ENCODE results near the gene JAKMIP3. TPM values are rescaled to one million over a fixed set of nuclear protein-coding genes. Genes with fewer than 3 reads are reported as not detected.

JAKMIP3 gene
- total and polyA plus RNA-seq, 10 of the 15 experiments (the other 5 are each of a cell fraction or from before 2014, with no cell fraction given) = 0.01 TPM; not detected in 7

DNA sequence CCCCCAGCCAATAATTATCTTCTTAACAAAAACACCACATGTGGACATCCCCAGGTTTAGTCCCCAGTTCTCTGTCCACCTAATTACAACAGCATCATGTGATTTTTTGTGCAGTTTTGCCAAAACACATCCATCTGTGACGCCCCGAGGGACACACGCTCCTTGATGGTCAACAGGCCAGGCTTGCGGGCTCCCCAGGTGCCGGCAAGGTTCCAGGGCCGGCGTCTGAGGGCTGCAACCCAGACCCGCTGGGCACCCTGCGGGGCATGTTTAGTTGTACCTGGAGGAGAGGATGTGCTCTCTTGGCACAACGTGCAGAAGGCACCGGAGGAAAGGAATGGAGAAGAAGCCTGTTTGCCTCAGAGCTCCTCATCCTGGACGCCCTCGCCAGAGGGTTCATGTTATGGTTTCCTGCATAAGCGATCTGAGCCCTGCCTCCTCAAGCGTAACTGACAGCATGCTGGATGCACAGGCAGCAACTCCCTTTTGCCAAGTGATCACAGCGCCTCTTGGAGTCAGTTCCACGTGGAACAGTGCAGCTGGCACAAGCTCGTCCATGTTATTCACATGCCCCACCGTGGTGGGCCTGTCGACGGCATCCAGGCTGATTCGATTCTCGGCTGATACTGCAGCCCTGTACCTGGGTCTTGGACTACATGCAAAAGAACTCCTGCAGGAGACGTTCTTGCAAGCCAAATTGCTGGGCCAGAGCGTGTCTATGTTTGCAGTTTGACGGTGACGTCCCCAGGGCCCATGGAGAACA, 41.6 kb downstream of the JAKMIP3 start:
- H4K20me1 ChIP-seq (ENCODE audit: control insufficient read depth, insufficient read depth) = no peaks in the 10 kb centered on the region
- RAD21 ChIA-PET (ENCODE audit: unreplicated experiment) = no interaction called here
- no peak for ATAC-seq

More for the DNA sequence above, 41.6 kb downstream of the JAKMIP3 start:
- Histone ChIP-seq H3K4me3 (no peak overlapping the region), H3K36me3 (ENCODE audit: control insufficient read depth in 2 of 2, insufficient read depth in 2 of 2, low read length in 1 of 2) (no peaks in the 10 kb centered on the region), H3K4me2 (ENCODE audit: control insufficient read depth, insufficient read depth) (no peak overlapping the region), H3K79me2 (ENCODE audit: control insufficient read depth, insufficient read depth, low read length) (no peaks in the 10 kb centered on the region), H3K4me1 (ENCODE audit: control insufficient read depth, insufficient read depth, low read length) (no peaks in the 10 kb centered on the region), H3K9me3 (replicated peaks; ENCODE audit: control insufficient read depth, insufficient read depth, low read length) (no peaks in the 10 kb centered on the region), H2AFZ (ENCODE audit: control insufficient read depth, low read depth, low read length) (no peak overlapping the region), H3K27ac (ENCODE audit: control insufficient read depth, insufficient read depth) (no peak overlapping the region), H3K27me3 (replicated peaks in 1 of 2; ENCODE audit: control insufficient read depth in 2 of 2, insufficient read depth in 2 of 2, low read length in 1 of 2) (no peaks in the 10 kb centered on the region), H3K9ac (ENCODE audit: control insufficient read depth, insufficient read depth, low read length) (no peak overlapping the region)
- DNase-seq (ENCODE audit: low read depth, low spot score) (no peak), FAIRE-seq (no peak)
- POLR2A ChIA-PET = no interaction called here
- TF ChIP-seq HDAC6 (IDR thresholded peaks at IDR 0.05; ENCODE audit: unreplicated experiment) (no peak), POU2F2 (IDR thresholded peaks at IDR 0.05; ENCODE audit: borderline replicate concordance, low read depth, low read length) (no peak), ZSCAN29 (IDR thresholded peaks at IDR 0.05) (no peak), NR2C2 (IDR thresholded peaks at IDR 0.05; ENCODE audit: borderline replicate concordance, control insufficient read depth, insufficient read length, low read depth) (no peak), EZH2 (IDR thresholded peaks at IDR 0.05; ENCODE audit: borderline replicate concordance, control insufficient read depth, low read depth, low read length) (no peak), CBFB (IDR thresholded peaks at IDR 0.05; ENCODE audit: low read depth) (no peak), POLR2AphosphoS5 (IDR thresholded peaks at IDR 0.05; ENCODE audit: low read length) (no peak), LARP7 (IDR thresholded peaks at IDR 0.05) (no peak), YY1 (IDR thresholded peaks at IDR 0.05; ENCODE audit: low read depth, low read length) (no peak), EGR1 (IDR thresholded peaks at IDR 0.05; ENCODE audit: borderline replicate concordance in 1 of 2, low read depth in 2 of 2, low read length in 2 of 2) (no peak), CBX3 (IDR thresholded peaks at IDR 0.05; ENCODE audit: borderline replicate concordance, low read depth) (no peak), DPF2 (IDR thresholded peaks at IDR 0.05) (no peak), RB1 (IDR thresholded peaks at IDR 0.05; ENCODE audit: borderline replicate concordance) (no peak), POLR2A (IDR thresholded peaks at IDR 0.05; ENCODE audit: low read depth, low read length) (no peak), MXI1 (IDR thresholded peaks at IDR 0.05; ENCODE audit: low read depth, low read length) (no peak)
- TF ChIP-seq, protein P1, sequence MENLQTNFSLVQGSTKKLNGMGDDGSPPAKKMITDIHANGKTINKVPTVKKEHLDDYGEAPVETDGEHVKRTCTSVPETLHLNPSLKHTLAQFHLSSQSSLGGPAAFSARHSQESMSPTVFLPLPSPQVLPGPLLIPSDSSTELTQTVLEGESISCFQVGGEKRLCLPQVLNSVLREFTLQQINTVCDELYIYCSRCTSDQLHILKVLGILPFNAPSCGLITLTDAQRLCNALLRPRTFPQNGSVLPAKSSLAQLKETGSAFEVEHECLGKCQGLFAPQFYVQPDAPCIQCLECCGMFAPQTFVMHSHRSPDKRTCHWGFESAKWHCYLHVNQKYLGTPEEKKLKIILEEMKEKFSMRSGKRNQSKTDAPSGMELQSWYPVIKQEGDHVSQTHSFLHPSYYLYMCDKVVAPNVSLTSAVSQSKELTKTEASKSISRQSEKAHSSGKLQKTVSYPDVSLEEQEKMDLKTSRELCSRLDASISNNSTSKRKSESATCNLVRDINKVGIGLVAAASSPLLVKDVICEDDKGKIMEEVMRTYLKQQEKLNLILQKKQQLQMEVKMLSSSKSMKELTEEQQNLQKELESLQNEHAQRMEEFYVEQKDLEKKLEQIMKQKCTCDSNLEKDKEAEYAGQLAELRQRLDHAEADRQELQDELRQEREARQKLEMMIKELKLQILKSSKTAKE (IDR thresholded peaks at IDR 0.05; ENCODE audit: low read depth, poor library complexity, severe bottlenecking) = no peak
- TF ChIP-seq, protein P2, sequence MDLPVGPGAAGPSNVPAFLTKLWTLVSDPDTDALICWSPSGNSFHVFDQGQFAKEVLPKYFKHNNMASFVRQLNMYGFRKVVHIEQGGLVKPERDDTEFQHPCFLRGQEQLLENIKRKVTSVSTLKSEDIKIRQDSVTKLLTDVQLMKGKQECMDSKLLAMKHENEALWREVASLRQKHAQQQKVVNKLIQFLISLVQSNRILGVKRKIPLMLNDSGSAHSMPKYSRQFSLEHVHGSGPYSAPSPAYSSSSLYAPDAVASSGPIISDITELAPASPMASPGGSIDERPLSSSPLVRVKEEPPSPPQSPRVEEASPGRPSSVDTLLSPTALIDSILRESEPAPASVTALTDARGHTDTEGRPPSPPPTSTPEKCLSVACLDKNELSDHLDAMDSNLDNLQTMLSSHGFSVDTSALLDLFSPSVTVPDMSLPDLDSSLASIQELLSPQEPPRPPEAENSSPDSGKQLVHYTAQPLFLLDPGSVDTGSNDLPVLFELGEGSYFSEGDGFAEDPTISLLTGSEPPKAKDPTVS (IDR thresholded peaks at IDR 0.05; ENCODE audit: low read depth, low read length) = no peak
- no TSS peak for BruUV-seq (replicated peaks)
- 46% methylated on average over 27 of the region's 27 CpGs for WGBS (ENCODE audit: insufficient coverage, insufficient replicate concordance, low lambda C conversion rate, missing lambda C conversion rate)
- CTCF ChIA-PET = no interaction called here
- SMC1A ChIA-PET (ENCODE audit: uncharacterized antibody, unreplicated experiment) = no interaction called here
- intact Hi-C loops (cut with micrococcal nuclease; ENCODE audit: unreplicated experiment) (no loop called here), in situ Hi-C loops (cut with MboI) (no loop called here)

Measured in GM12878 (cell line).